ENCODE measurements around the gene SEC24C. TPM values are rescaled to one million over a fixed set of nuclear protein-coding genes. Genes with fewer than 3 reads are reported as not detected.
"Not testable (repeated sequence)": the region's sequence is repeated elsewhere in the genome, so short reads cannot be mapped to it uniquely, and the experiment has no call there.

The SEC24C gene
- total RNA-seq, 1 experiment from 2014 or later = 61.3 TPM

- DNase-seq (ENCODE audit: low read depth, low spot score) = peak; percentile 94
- in situ Hi-C loops (cut with HindIII; ENCODE audit: low pct_unique_long_range_greater_than_20kb, low sequenced_read_pairs) = no loop called here
These were observed 41.1 kb downstream of the SEC24C start, which contains the start of gene ZSWIM8 for GRCh38 chr10:73785211-73785720. ZSWIM8 (plus strand) TSS chr10:73785606; CDS start chr10:73785879, 273 bp downstream.

GRCh38 chr10:73785721-73786511 is 41.7 kb downstream of the SEC24C start:
- in situ Hi-C loops (cut with HindIII; ENCODE audit: low pct_unique_long_range_greater_than_20kb, low sequenced_read_pairs) = no loop called here
- no peak for DNase-seq (ENCODE audit: low read depth, low spot score)

- no peak for DNase-seq (ENCODE audit: low read depth, low spot score)
- in situ Hi-C loops (cut with HindIII; ENCODE audit: low pct_unique_long_range_greater_than_20kb, low sequenced_read_pairs) = no loop called here
These were observed 42.3 kb downstream of the SEC24C start for GRCh38 chr10:73786512-73786885.

GRCh38 chr10:73787031-73787800 is 43.0 kb downstream of the SEC24C start:
- DNase-seq (ENCODE audit: low read depth, low spot score); in situ Hi-C loops (cut with HindIII; ENCODE audit: low pct_unique_long_range_greater_than_20kb, low sequenced_read_pairs): not testable (repeated sequence)

GRCh38 chr10:73788864-73789658 is 44.9 kb downstream of the SEC24C start:
- peak; percentile 5 for DNase-seq (ENCODE audit: low read depth, low spot score)
- in situ Hi-C loops (cut with HindIII; ENCODE audit: low pct_unique_long_range_greater_than_20kb, low sequenced_read_pairs) = no loop called here

- in situ Hi-C loops (cut with HindIII; ENCODE audit: low pct_unique_long_range_greater_than_20kb, low sequenced_read_pairs) = no loop called here
These were observed 45.5 kb downstream of the SEC24C start for GRCh38 chr10:73789659-73790055.

GRCh38 chr10:73790886-73791625 is 46.9 kb downstream of the SEC24C start:
- in situ Hi-C loops (cut with HindIII; ENCODE audit: low pct_unique_long_range_greater_than_20kb, low sequenced_read_pairs) = no loop called here
- DNase-seq (ENCODE audit: low read depth, low spot score) = no peak

More at GRCh38 chr10:73789659-73790055, 45.5 kb downstream of the SEC24C start:
- no peak for DNase-seq (ENCODE audit: low read depth, low spot score)

- no peak for DNase-seq (ENCODE audit: low read depth, low spot score)
- in situ Hi-C loops (cut with HindIII; ENCODE audit: low pct_unique_long_range_greater_than_20kb, low sequenced_read_pairs) = no loop called here
These were observed 47.8 kb downstream of the SEC24C start for GRCh38 chr10:73791871-73792400.

- in situ Hi-C loops (cut with HindIII; ENCODE audit: low pct_unique_long_range_greater_than_20kb, low sequenced_read_pairs) = no loop called here
- DNase-seq (ENCODE audit: low read depth, low spot score) = no peak
These were observed 49.3 kb downstream of the SEC24C start for GRCh38 chr10:73793456-73793855.

GRCh38 chr10:73795491-73795890 is 51.3 kb downstream of the SEC24C start:
- in situ Hi-C loops (cut with HindIII; ENCODE audit: low pct_unique_long_range_greater_than_20kb, low sequenced_read_pairs); DNase-seq (ENCODE audit: low read depth, low spot score): not testable (repeated sequence)

- in situ Hi-C loops (cut with HindIII; ENCODE audit: low pct_unique_long_range_greater_than_20kb, low sequenced_read_pairs); DNase-seq (ENCODE audit: low read depth, low spot score): not testable (repeated sequence)
These were observed 51.9 kb downstream of the SEC24C start for GRCh38 chr10:73796035-73796434.

GRCh38 chr10:73796766-73797165 is 52.6 kb downstream of the SEC24C start:
- DNase-seq (ENCODE audit: low read depth, low spot score) = no peak
- in situ Hi-C loops (cut with HindIII; ENCODE audit: low pct_unique_long_range_greater_than_20kb, low sequenced_read_pairs) = no loop called here

- in situ Hi-C loops (cut with HindIII; ENCODE audit: low pct_unique_long_range_greater_than_20kb, low sequenced_read_pairs) = no loop called here
- DNase-seq (ENCODE audit: low read depth, low spot score) = no peak
These were observed 53.3 kb downstream of the SEC24C start for GRCh38 chr10:73797324-73798025.

- DNase-seq (ENCODE audit: low read depth, low spot score) = no peak
- in situ Hi-C loops (cut with HindIII; ENCODE audit: low pct_unique_long_range_greater_than_20kb, low sequenced_read_pairs) = no loop called here
These were observed 53.9 kb downstream of the SEC24C start for GRCh38 chr10:73798087-73798486.

GRCh38 chr10:73798927-73799560 is 54.9 kb downstream of the SEC24C start:
- in situ Hi-C loops (cut with HindIII; ENCODE audit: low pct_unique_long_range_greater_than_20kb, low sequenced_read_pairs) = no loop called here
- no peak for DNase-seq (ENCODE audit: low read depth, low spot score)
